Activated naive CD8-positive, alpha-beta T cell treated with anti-CD3 and anti-CD28 coated beads, Interleukin-2, amount 10 ng/mL, durations not matched to agents 7 days and 5 days (primary cell): ENCODE data around the gene TOMM5. TPM values are rescaled to one million over a fixed set of nuclear protein-coding genes. Genes with fewer than 3 reads are reported as not detected.
"Not testable (repeated sequence)": the region's sequence is repeated elsewhere in the genome, so short reads cannot be mapped to it uniquely, and the experiment has no call there.

Experiments
- ATAC-seq: fragments of 150-1000 bp; cut with Tn5 transposase; one replicate; pipeline ENCODE4 v1.10.0; 2021; ENCODE audit warnings: low read depth, moderate library complexity
- POLR2A ChIA-PET: fragments of 350-600 bp; sonication (Branson Sonifier 250); formaldehyde crosslinking; loops from one replicate; lab custom pipeline; 2021; ENCODE audit warnings: antibody characterized with exemption; lab: Charles Lee
- DNase-seq: peaks from one replicate; pipeline ENCODE4 v3.0.0; 2021
- H3K27ac Mint-ChIP-seq: one replicate; pipeline ENCODE4 v1.8.0; 2022; ENCODE audit warnings: mild to moderate bottlenecking, mixed read lengths
- H3K27me3 Mint-ChIP-seq: one replicate; pipeline ENCODE4 v1.8.0; 2022; ENCODE audit warnings: mild to moderate bottlenecking, moderate library complexity, mixed read lengths
- H3K36me3 Mint-ChIP-seq: one replicate; pipeline ENCODE4 v1.8.0; 2021; ENCODE audit warnings: mild to moderate bottlenecking, mixed read lengths
- H3K4me1 Mint-ChIP-seq: one replicate; pipeline ENCODE4 v1.8.0; 2021; ENCODE audit warnings: mixed read lengths
- H3K4me3 Mint-ChIP-seq: one replicate; pipeline ENCODE4 v1.8.0; 2022; ENCODE audit warnings: mild to moderate bottlenecking, moderate library complexity, mixed read lengths
- H3K9me3 Mint-ChIP-seq: one replicate; pipeline ENCODE4 v1.8.0; 2021; ENCODE audit warnings: mixed read lengths
- total RNA-seq, 2 experiments: library from RNA; stranded (reverse); gene quantifications; one replicate each; pipeline ENCODE4 v1.2.3, GENCODE V29; 2021

Gene TOMM5
- total RNA-seq, 2 experiments from 2014 or later, result 68.2 to 74.1 TPM

- H3K4me1 Mint-ChIP-seq, H3K4me3 Mint-ChIP-seq, H3K9me3 Mint-ChIP-seq, ATAC-seq, H3K27ac Mint-ChIP-seq, POLR2A ChIA-PET, DNase-seq, H3K36me3 Mint-ChIP-seq: not testable (repeated sequence)
- H3K27me3 Mint-ChIP-seq, result peaks cover 37% of the 10 kb centered on the region
Observed at GRCh38 chr9:37602061-37602460, 9.7 kb upstream of the TOMM5 start.

GRCh38 chr9:37596504-37596903, 4.1 kb upstream of the TOMM5 start:
- ATAC-seq (no peak), DNase-seq (no peak)
- Mint-ChIP-seq H3K4me1 (peaks cover 12% of the 10 kb centered on the region), H3K4me3 (no peak overlapping the region), H3K27ac (no peak overlapping the region), H3K36me3 (peaks cover 3% of the 10 kb centered on the region), H3K27me3 (peaks cover 27% of the 10 kb centered on the region), H3K9me3 (no peaks in the 10 kb centered on the region)
- POLR2A ChIA-PET, result no interaction called here

- peaks cover 30% of the 10 kb centered on the region for H3K4me1 Mint-ChIP-seq
- ATAC-seq, result no peak
- H3K36me3 Mint-ChIP-seq, result peaks cover 3% of the 10 kb centered on the region
- H3K27ac Mint-ChIP-seq, result no peak overlapping the region
- DNase-seq, result no peak
- H3K4me3 Mint-ChIP-seq, result peak overlapping the region; percentile 49
- POLR2A ChIA-PET, result no interaction called here
- H3K9me3 Mint-ChIP-seq, result no peaks in the 10 kb centered on the region
- peaks cover 17% of the 10 kb centered on the region for H3K27me3 Mint-ChIP-seq
Observed at GRCh38 chr9:37593883-37594448, 1.6 kb upstream of the TOMM5 start.

GRCh38 chr9:37587521-37587920, 4.9 kb downstream of the TOMM5 start:
- ATAC-seq (no peak), DNase-seq (no peak)
- H3K27me3 Mint-ChIP-seq, result no peaks in the 10 kb centered on the region
- POLR2A ChIA-PET, result no interaction called here
- peaks cover 21% of the 10 kb centered on the region for H3K36me3 Mint-ChIP-seq
- H3K27ac Mint-ChIP-seq, result no peak overlapping the region
- H3K4me3 Mint-ChIP-seq, result no peak overlapping the region
- no peaks in the 10 kb centered on the region for H3K9me3 Mint-ChIP-seq
- H3K4me1 Mint-ChIP-seq, result peaks cover 23% of the 10 kb centered on the region

- Mint-ChIP-seq H3K27ac (no peak overlapping the region), H3K27me3 (no peaks in the 10 kb centered on the region), H3K9me3 (no peaks in the 10 kb centered on the region), H3K36me3 (peaks cover 21% of the 10 kb centered on the region), H3K4me1 (peaks cover 3% of the 10 kb centered on the region), H3K4me3 (no peak overlapping the region)
- POLR2A ChIA-PET, result interaction anchor here (2.2 kb wide), 1 partner anchor 9 kb away, joined by 10 read pairs; the partner anchor contains the start of gene TOMM5
- no peak for DNase-seq
- no peak for ATAC-seq
Observed at GRCh38 chr9:37583522-37584121, 8.8 kb downstream of the TOMM5 start.

- no peak overlapping the region for H3K27ac Mint-ChIP-seq
- no peak overlapping the region for H3K4me3 Mint-ChIP-seq
- H3K36me3 Mint-ChIP-seq, result peaks cover 19% of the 10 kb centered on the region
- POLR2A ChIA-PET, result interaction anchor here (2.2 kb wide), 1 partner anchor 10 kb away, joined by 10 read pairs; the partner anchor contains the start of gene TOMM5
- no peaks in the 10 kb centered on the region for H3K9me3 Mint-ChIP-seq
- DNase-seq (no peak), ATAC-seq (no peak)
- H3K4me1 Mint-ChIP-seq, result peaks cover 3% of the 10 kb centered on the region
- H3K27me3 Mint-ChIP-seq, result no peaks in the 10 kb centered on the region
Observed at GRCh38 chr9:37582548-37583157, 9.7 kb downstream of the TOMM5 start.

GRCh38 chr9:37575921-37576721, 16.3 kb downstream of the TOMM5 start, which contains the start of gene FBXO10:
Gene FBXO10 (minus strand): TSS chr9:37576380. CDS start chr9:37541768, 34,612 bp downstream.
- Mint-ChIP-seq H3K4me1 (peaks cover 8% of the 10 kb centered on the region), H3K4me3 (peak within 1 kb of the TSS; percentile 89), H3K36me3 (no peaks in the 10 kb centered on the region), H3K27ac (peak within 1 kb of the TSS; percentile 77), H3K9me3 (no peaks in the 10 kb centered on the region), H3K27me3 (no peaks in the 10 kb centered on the region)
- DNase-seq (peak; percentile 74), ATAC-seq (peak; percentile 84)
- POLR2A ChIA-PET, result interaction anchor here (1.2 to 3.5 kb wide), 3 partner anchors 16 to 457 kb away, joined by 3 to 17 read pairs (median 7); partner anchors contain the start of gene TOMM5

- peaks cover 8% of the 10 kb centered on the region for H3K4me1 Mint-ChIP-seq
- no peak for DNase-seq
- H3K4me3 Mint-ChIP-seq, result peak overlapping the region; percentile 74
- H3K27ac Mint-ChIP-seq, result peak overlapping the region; percentile 42
- no peaks in the 10 kb centered on the region for H3K36me3 Mint-ChIP-seq
- POLR2A ChIA-PET, result interaction anchor here (1.2 to 3.5 kb wide), 3 partner anchors 16 to 456 kb away, joined by 3 to 17 read pairs (median 7); partner anchors contain the start of gene TOMM5
- ATAC-seq, result peak; percentile 14
- no peaks in the 10 kb centered on the region for H3K27me3 Mint-ChIP-seq
- no peaks in the 10 kb centered on the region for H3K9me3 Mint-ChIP-seq
Observed at GRCh38 chr9:37575511-37575914, 16.9 kb downstream of the TOMM5 start.

GRCh38 chr9:37575001-37575400, 17.4 kb downstream of the TOMM5 start:
- H3K36me3 Mint-ChIP-seq, result no peaks in the 10 kb centered on the region
- POLR2A ChIA-PET, result interaction anchor here (1.5 to 3.5 kb wide), 2 partner anchors 17 to 210 kb away, joined by 3 to 17 read pairs; partner anchors contain the start of genes EXOSC3 and TOMM5
- H3K9me3 Mint-ChIP-seq, result no peaks in the 10 kb centered on the region
- no peak overlapping the region for H3K27ac Mint-ChIP-seq
- DNase-seq (no peak), ATAC-seq (no peak)
- no peak overlapping the region for H3K4me3 Mint-ChIP-seq
- peaks cover 8% of the 10 kb centered on the region for H3K4me1 Mint-ChIP-seq
- no peaks in the 10 kb centered on the region for H3K27me3 Mint-ChIP-seq

- no peak overlapping the region for H3K27ac Mint-ChIP-seq
- no peaks in the 10 kb centered on the region for H3K9me3 Mint-ChIP-seq
- POLR2A ChIA-PET, result interaction anchor here (1.5 to 3.5 kb wide), 2 partner anchors 17 to 211 kb away, joined by 3 to 17 read pairs; partner anchors contain the start of genes EXOSC3 and TOMM5
- H3K36me3 Mint-ChIP-seq, result no peaks in the 10 kb centered on the region
- H3K27me3 Mint-ChIP-seq, result no peaks in the 10 kb centered on the region
- no peak for ATAC-seq
- H3K4me3 Mint-ChIP-seq, result no peak overlapping the region
- peaks cover 8% of the 10 kb centered on the region for H3K4me1 Mint-ChIP-seq
- no peak for DNase-seq
Observed at GRCh38 chr9:37574241-37574721, 18.1 kb downstream of the TOMM5 start.

- POLR2A ChIA-PET, result no interaction called here
Observed at GRCh38 chr9:37571282-37571681, 21.1 kb downstream of the TOMM5 start.

GRCh38 chr9:37566716-37567115, 25.7 kb downstream of the TOMM5 start:
- no peak for DNase-seq
- H3K27ac Mint-ChIP-seq, result no peak overlapping the region
- POLR2A ChIA-PET, result no interaction called here
- no peak overlapping the region for H3K4me3 Mint-ChIP-seq
- peaks cover 8% of the 10 kb centered on the region for H3K9me3 Mint-ChIP-seq
- H3K36me3 Mint-ChIP-seq, result peaks cover 21% of the 10 kb centered on the region
- H3K27me3 Mint-ChIP-seq, result no peaks in the 10 kb centered on the region
- ATAC-seq, result no peak
- no peaks in the 10 kb centered on the region for H3K4me1 Mint-ChIP-seq

More at GRCh38 chr9:37571282-37571681, 21.1 kb downstream of the TOMM5 start:
- peaks cover 5% of the 10 kb centered on the region for H3K36me3 Mint-ChIP-seq
- H3K27me3 Mint-ChIP-seq, result no peaks in the 10 kb centered on the region
- no peak overlapping the region for H3K4me3 Mint-ChIP-seq
- DNase-seq (no peak), ATAC-seq (no peak)
- H3K4me1 Mint-ChIP-seq, result peaks cover 6% of the 10 kb centered on the region
- no peaks in the 10 kb centered on the region for H3K9me3 Mint-ChIP-seq
- H3K27ac Mint-ChIP-seq, result no peak overlapping the region
